ENCODE results near the gene USP9X. TPM values are rescaled to one million over a fixed set of nuclear protein-coding genes. Genes with fewer than 3 reads are reported as not detected.

Gene USP9X
- total RNA-seq, 1 experiment from 2014 or later, result 163 TPM

- no peak for TF ChIP-seq ELF4 (CRISPR knock-in tag; IDR thresholded peaks at IDR 0.05; ENCODE audit: low read depth)
These were observed 165.6 kb downstream of the USP9X start (continued) for GRCh38 chrX:41250867-41251266.

- peaks cover 5% of the 10 kb centered on the region for H3K27me3 Mint-ChIP-seq (ENCODE audit: low read depth)
- no peak for TF ChIP-seq MXD4 (CRISPR knock-in tag; IDR thresholded peaks at IDR 0.05; ENCODE audit: borderline replicate concordance)
- TF ChIP-seq IRF1 (CRISPR knock-in tag; IDR thresholded peaks at IDR 0.05), result no peak
- TF ChIP-seq PRDM15 (CRISPR knock-in tag; IDR thresholded peaks at IDR 0.05), result no peak
- no peak for TF ChIP-seq USF2 (CRISPR knock-in tag; IDR thresholded peaks at IDR 0.05)
- no peak for TF ChIP-seq ATF2 (CRISPR knock-in tag; IDR thresholded peaks at IDR 0.05; ENCODE audit: borderline replicate concordance, low read depth)
- no peak for TF ChIP-seq ZNF219 (CRISPR knock-in tag; IDR thresholded peaks at IDR 0.05; ENCODE audit: borderline replicate concordance)
- no peak for TF ChIP-seq ZNF512 (CRISPR knock-in tag; IDR thresholded peaks at IDR 0.05; ENCODE audit: borderline replicate concordance)
- no peak for TF ChIP-seq FOXK1 (CRISPR knock-in tag; IDR thresholded peaks at IDR 0.05)
- no peak for TF ChIP-seq GABPB1 (CRISPR knock-in tag; IDR thresholded peaks at IDR 0.05)
- no peak for TF ChIP-seq E2F5 (CRISPR knock-in tag; IDR thresholded peaks at IDR 0.05)
- TF ChIP-seq TP53 (CRISPR knock-in tag; IDR thresholded peaks at IDR 0.05), result no peak
- no peak for TF ChIP-seq ETV6 (CRISPR knock-in tag; IDR thresholded peaks at IDR 0.05)
- TF ChIP-seq MLX (CRISPR knock-in tag; IDR thresholded peaks at IDR 0.05), result no peak
- TF ChIP-seq ZNF317 (CRISPR knock-in tag; IDR thresholded peaks at IDR 0.05; ENCODE audit: borderline replicate concordance, low read depth), result no peak
- no peak for TF ChIP-seq CBFB (CRISPR knock-in tag; IDR thresholded peaks at IDR 0.05; ENCODE audit: low read depth)
- DNase-seq (ENCODE audit: low spot score) (no peak), ATAC-seq (no peak)
- no peaks in the 10 kb centered on the region for H3K9me3 Mint-ChIP-seq
- ChIA-PET POLR2A (no interaction called here), CTCF (no interaction called here)
- H3K4me1 Mint-ChIP-seq, result 0 out of 2 replicates have a peak, but pooled peaks cover 2% of the 10 kb centered on the region
- H3K36me3 Mint-ChIP-seq, result no peaks in the 10 kb centered on the region
- no peak overlapping the region for H3K4me3 Mint-ChIP-seq
- no peak overlapping the region for H3K27ac Mint-ChIP-seq
These were observed 172.6 kb downstream of the USP9X start for GRCh38 chrX:41257801-41258200.
